Heart left ventricle (tissue), 13 donors: Measurements from ENCODE around the gene ACSF3.

Experiments used
- CTCF ChIP-seq, 12 donors: fragments of 200-600 bp; sonication (generic) in 4 of 12; IDR thresholded peaks; one replicate each; pipeline versions ENCODE4 v1.5.0 to v1.8.0; 2018 to 2022; ENCODE audit warnings: antibody characterized with exemption in 12 of 12, mild to moderate bottlenecking in 5 of 12
- POLR2A ChIP-seq, 2 donors: fragments of 450-650 bp; IDR thresholded peaks; one replicate each; pipeline ENCODE4 v1.6.1; 2017; ENCODE audit warnings: antibody characterized with exemption in 2 of 2, mild to moderate bottlenecking in 2 of 2, moderate library complexity in 2 of 2
- donor health status: ischemic (EF 13 %, LVEDD 7.1; RV severe dilation, severe dysfunction).
- donor health status: DM: no; HTN: yes; CAD: no.
- donor health status: DM: no; HTN: no; CAD: no.
- donor health status: ischemic (EF 25% LVEDD 6.9; RV normal size, moderate dysfunction).
- donor health status: ischemic (EF 25% LVEDD 5.7; RV mildly dilated, moderate dysfunction).
- donor health status: ischemic (EF 35%, LVEDD 5.7; RV mildly dilated, moderate dysfunction).
- donor health status: nonischemic (EF 11% LVEDD 7.7; RV severe dilation, severe dysfunction).
- donor health status: DM: yes; HTN: yes; CAD: no.
- donor health status: PGD.
- donor health status: ischemic (EF 29% LVEDD 5.4; RV normal size, mild dysfunction).
- donor health status: nonischemic (EF 23%, LVEDD 6.1; RV moderate dilation, normal function).

- TF ChIP-seq CTCF (IDR thresholded peaks at IDR 0.05) (no peak), POLR2A (IDR thresholded peaks at IDR 0.05) (no peak)
Measured at GRCh38 chr16:89051521-89052166, 42.0 kb upstream of the ACSF3 start.
